GM21723 (cell line): ENCODE results near the gene TIGD6.
"Not testable (repeated sequence)": the region's sequence is repeated elsewhere in the genome, so short reads cannot be mapped to it uniquely, and the experiment has no call there.

Source experiments
- ATAC-seq: cut with Tn5 transposase; IDR thresholded peaks from one replicate; pipeline ENCODE4 v1.9.1; 2021; ENCODE audit warnings: mild to moderate bottlenecking, moderate library complexity; ENCODE audit not compliant: unreplicated experiment

The TIGD6 gene

DNA sequence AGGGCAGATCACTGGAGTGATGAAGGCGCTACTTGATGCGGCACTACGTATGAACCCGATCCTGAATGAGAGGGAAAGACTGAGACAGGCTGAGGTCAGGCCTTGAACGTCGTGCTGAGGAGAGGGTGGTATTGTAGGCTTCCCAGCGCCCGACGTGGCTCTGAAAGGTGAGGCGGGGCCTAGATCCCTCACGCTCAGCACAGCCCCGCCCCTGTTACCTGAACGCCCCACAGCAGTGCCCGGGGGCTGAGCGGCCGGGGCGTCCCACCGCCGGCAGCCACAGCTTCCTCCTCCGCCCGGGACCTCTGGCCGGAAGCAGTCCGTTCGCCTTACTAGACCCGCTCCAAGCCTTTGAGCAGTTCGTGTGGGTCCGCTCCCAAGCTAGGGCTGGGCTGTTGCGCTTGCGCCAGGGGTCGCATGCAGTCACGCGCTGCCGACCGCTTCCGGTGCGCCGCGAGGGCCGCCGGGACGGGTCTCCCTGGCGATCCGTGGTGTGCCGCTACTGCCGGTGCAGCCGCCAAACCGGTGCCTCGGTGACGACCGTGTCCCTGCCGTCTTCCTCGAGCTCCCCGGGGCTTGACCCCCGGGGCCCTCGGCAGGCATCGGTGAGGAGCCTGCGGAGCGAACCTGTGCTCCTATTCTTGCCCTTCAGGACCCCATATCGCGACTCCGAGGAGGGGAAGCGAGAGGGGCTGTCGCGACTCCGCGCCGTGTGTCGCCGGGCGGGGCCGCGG is at the start of gene TIGD6, which contains the start of gene HMGXB3:
Gene TIGD6, minus strand, starts transcription at position 399 of the 734 bp plus-strand sequence. CDS start 4,306 bp downstream, outside the sequence.
Gene HMGXB3, plus strand, starts transcription at position 484 of the 734 bp plus-strand sequence. CDS start 4,114 bp downstream, outside the sequence.
- peak; percentile 86 for ATAC-seq

DNA sequence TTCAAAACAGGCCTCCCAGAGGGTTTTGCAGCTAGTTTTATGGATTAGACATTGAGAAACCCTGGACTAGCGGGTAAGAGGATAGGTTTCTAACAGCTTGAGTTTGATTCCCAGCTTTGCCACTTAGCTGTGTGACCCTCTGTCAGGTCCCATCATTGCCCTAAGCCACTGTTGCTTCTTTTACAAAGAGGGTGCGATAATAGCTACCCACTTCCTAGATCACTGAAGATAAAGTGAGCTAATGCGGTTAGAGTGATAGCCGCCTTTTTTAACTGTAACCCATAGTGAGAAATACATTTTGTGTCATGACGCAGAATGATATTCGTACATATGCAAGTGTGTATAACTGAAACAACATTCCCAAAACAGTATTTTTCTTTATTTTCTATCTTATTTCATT is 45.6 kb upstream of the TIGD6 start:
- no peak for ATAC-seq

DNA sequence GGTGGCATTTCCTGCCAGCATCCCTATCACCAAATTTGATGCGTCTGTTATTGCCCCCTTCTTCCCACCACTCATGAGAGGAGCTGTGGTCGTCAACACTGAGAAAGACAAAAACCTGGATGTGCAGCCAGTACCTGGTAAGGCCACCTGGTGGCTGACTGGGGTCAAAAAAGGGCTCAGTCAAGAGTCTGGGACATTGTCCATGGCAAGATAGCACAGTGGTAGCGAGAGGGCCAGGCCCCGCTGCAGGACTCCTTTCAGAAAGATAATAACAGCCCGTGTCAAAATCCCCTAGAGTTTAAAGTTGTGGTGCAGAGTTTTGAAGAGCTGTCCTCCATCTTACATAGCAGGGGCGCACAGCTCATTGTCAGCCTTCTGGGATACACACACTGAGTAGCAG is 45.1 kb upstream of the TIGD6 start:
- ATAC-seq, result no peak

DNA sequence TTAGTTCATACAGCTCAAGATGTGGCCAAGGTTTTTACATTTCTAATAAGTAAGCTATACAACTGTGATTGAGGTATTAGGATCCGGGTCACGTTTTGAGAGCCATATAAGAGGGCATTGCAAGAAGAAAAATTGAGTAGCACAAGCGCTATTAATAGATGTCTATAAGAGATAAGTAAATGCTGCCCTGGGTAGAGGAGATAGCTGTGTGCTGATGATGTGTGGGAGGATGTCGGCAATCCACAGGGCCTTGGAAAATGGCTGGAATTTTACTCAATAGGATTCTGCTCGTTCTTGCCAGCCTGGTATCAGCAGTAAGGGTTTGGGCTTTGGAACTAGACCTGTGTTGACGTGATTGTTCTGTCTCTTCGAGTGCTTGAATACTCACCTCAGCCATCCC is 44.3 kb upstream of the TIGD6 start:
- ATAC-seq, result no peak

DNA sequence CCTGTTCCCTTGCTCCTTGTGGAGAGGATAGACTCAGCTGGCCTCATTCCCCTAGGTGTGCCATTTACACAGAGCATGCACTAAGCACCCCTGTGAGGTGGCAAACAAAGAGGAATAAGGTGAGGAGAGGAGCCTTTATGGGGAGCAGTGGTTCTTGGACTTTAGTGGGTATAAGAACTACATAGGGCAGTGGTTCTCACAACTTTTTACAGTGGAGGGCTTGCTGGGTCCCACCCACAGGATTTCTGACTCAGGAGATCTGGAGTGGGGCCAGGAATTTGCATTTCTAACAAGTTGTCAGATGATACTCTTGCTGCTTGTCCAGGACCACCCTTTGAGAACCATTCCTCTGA is 43.9 kb upstream of the TIGD6 start:
- no peak for ATAC-seq

DNA sequence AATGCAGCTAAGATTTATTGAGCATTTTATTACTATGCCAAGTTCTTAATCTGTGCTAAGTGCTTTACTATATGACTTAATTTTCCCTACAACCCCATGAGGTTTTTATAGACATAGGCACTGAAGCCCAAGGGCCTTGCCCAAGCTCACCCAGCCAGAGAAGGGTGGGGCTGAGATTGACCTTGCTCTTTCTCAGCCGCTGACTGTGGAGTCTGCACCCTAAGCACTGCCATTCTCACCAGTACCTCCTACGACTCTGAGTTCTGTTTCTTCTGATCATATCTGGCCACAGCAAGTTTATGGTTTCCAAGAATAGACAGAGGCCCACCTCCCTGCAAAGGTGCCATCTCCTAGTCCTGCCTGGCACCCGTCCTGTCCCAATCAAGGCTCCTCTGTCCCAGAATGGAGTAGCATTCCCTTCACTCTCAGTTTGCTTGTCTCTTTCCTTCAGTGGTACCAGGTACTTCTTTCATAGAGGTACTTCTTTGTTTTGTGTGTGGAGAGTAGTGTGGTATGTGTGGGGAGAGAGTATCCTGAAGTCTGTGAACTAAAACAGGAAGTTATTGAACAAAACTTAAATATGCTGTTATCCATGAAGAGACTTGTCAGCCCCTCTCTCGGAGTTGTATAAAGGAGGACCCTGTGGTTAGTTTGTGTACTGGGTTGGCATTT is 43.3 kb upstream of the TIGD6 start:
- ATAC-seq, result no peak

DNA sequence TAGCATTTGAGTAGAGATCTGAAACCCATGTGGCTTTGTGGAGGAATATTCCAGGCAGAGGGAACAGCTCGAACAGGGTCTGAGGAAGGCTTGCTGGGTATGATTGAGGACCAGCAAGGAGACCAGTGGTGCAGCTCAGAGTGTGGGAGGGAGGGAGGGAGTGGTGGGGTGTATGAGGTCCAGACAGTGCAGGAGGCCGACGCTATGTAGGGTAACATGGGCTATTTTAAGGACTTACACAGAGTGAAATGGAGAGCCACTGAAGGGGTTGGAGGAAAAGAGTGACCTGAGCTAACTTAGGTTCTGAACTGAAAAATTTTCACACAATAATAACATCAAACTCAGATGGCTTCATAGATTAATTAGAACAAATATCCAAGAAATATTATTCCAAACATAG is 42.0 kb upstream of the TIGD6 start:
- ATAC-seq, result no peak

DNA sequence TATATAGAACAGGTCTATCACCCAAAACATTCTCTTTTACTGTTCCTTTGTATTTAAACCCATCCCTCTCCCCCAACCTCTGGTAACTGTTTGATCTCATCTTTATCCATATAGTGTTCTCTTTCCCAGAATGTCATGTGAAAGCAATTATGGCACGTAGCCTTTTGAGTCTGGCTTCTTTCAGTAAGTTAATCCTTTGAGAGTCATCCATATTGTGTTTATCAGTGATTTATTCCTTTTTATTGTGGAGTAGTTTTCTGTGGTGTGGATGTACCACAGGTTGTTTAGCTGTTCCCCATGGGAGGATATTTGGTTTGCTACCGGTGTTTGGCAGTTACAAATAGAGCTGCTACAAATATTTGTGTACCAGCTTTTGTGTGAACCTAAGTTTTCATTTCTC is 38.1 kb upstream of the TIGD6 start:
- no peak for ATAC-seq

DNA sequence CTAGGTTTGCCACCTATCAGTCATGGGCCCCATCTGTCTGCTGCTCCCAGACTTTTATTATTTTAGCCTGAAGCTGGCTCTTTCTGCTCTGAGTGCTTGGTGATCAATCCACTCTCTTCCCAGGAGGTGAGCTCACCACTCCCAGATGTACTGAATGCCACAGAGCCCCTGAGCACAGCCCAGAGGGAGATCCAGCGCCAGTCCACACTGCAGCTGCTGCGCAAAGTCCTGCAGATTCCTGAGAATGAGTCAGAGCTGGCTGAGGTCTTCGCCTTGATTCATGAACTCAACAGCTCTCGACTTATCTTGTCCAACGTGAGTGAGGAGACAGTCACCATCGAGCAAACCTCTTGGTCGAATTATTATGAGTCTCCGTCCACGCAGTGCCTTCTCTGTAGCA is 36.1 kb upstream of the TIGD6 start:
- no peak for ATAC-seq

DNA sequence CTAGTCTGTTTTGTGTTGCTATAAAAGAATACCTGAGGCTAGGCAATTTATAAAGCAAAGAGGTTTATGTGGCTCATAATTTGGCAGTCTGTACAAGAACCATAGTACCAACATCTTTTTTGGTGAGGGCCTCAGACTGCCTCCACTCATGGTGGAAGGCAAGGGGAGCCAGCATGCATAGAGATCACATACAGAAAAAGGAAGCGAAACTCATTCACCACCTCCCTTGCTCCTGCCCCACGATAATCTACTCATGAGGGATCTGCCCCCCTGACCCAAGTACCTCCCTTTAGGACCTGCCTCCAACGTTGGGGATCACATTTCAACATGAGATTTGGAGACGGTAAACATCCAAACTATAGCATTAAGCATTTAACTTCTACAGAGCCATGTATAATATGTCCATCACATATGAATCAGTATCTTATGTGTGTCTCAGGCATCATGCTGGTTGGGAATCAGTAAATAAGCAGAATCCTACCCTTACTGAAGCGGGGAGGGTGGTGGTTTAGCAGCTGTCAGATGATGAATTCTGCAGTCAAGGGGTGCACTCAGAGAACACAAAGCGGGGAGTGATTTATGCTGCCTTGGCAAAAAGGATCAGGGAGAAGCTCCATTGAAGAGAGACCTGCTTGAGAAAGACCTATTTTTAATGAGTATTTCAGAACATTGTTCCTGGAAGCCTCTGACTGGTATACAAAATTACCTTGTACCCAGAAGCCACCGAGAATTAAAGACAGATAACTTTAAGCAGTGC is 34.9 kb upstream of the TIGD6 start:
- peak; percentile 99 for ATAC-seq

DNA sequence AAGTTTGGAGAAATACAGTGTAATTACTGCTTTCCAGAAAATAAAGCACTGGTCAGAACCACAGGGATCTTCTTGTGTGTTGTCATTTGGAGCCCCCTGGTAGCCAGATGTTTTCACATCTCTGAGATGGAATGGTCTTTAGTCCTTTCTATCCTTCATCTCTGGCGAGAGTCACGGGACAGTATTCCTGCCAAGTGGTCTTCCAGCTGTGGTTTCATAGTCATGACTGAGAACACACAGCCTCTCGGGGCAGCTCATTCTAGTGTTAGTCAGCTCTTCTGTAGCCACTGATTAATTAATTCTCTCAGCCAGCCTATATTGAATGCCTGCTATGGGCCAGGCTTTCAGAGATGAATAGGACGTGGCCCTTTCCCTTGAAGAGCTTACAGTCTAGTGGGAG is 34.2 kb upstream of the TIGD6 start:
- ATAC-seq, result no peak

DNA sequence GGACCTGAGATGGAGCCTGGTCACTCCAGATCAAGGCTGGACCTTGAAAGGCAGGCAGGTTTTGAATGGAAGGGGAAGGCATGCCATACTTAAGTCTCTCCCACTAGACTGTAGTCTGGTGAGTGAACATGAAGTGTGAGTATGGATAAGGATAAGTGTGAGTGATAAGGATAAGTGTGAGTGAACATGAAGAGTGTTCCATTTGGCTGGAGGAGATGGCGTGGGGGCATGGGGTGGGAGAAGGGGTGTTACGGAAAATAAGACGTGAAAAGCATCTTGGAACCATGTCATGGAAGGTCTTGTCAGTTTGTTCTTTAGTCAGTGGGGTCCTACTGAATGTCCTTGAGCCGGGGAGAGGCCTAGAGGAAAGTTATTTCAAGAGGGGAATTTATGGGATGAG is 32.9 kb upstream of the TIGD6 start:
- ATAC-seq, result no peak

DNA sequence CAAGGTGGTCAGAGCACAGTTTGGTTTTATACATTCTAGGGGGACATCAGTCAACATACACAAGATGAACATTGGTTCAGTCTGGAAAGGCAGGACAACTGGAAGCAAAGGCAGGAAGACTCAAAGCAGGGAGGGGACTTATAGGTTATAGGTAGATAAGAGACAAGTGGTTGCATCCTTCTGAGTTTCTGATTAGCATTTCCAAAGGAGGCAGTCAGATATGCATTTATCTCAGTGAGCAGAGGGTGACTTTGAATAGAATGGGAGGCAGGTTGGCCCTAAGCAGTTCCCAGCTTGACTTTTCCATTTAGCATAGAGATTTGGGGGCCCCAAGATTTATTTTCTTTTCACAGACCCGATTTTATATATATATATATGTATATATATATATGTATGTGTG is 27.6 kb upstream of the TIGD6 start:
- not testable (repeated sequence) for ATAC-seq

DNA sequence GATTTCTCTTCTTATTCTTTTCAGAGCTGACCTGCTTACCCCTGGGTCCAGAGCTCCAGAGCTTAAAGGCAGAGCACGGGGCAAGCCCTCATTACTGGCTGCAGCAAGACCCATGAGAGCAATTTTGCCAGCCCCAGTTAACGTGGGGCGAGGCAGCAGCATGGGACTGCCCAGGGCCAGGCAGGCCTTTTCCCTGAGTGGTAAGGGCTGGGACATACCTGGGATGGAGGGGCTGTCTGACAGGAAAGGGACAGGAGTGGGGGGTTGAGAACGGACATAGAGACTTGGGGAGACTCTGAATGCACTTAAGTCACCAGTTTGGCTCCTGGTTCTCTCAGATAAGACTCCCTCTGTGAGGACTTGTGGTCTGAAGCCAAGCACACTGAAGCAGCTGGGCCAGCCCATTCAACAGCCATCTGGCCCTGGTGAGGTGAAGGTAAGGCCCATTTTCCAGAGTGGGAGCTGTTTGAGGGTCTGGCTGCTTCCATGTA is 26.3 kb upstream of the TIGD6 start:
- no peak for ATAC-seq

DNA sequence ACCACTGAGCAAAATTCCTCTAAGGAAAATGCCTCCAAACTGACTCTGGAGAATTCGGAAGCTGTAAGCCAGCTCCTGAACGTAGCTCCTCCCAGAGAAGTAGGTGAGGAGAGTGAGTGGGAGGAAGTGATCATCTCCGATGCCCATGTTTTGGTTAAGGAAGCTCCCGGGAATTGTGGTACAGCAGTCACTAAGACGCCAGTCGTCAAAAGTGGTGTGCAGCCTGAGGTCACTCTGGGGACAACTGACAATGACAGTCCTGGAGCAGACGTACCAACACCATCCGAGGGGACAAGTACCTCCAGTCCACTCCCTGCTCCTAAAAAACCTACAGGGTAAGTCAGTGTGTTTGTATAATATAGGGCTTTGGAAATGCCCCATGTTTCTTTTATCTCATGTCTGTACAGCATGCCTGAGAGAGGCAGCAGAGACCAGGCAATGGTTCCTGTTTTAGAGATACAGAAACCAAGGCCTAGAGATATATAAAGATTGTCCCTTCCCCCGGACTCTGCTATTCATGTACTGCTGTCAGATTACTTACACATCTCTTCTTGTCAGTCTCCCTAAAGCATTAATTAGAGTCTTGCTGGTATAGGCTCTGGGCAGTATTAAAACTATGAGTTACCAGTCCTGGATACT is 24.0 kb upstream of the TIGD6 start:
- no peak for ATAC-seq

DNA sequence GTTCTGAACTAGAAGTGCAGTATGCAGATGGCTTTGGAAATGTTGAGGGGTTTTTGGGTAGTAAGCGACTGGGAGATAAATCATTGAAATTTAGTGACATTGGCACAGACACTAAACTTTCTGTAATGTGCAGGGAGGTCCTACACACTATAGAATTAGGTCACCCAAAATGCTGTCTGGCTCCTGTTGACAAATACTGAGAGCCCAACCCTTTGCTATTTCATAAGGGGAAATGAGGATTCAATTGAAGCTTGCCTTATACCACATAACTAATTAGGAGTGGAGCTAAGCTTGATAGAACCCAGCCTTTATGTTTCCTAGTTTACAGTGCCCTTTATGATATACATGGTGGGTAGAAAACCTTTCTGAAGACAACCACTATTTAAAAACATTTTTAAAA is 22.7 kb upstream of the TIGD6 start:
- no peak for ATAC-seq

DNA sequence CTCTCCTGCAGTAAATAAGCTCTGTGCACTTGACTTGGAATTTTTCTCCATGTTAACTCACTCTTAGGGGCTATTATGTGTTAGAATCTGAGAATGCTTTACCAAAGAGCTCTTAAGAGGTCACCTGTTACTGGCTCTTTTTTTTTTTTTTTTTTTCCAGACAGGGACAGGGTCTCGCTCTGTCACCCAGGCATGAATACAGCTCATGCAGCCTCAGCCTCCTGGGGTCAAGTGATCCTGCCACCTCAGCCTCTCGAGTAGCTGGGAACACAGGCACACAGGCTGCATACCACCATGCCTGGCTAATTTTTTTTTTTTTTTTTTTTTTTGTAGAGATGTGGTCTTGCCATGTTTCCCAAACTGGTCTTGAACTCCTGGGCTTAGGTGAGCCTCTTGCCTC is 22.2 kb upstream of the TIGD6 start:
- ATAC-seq, result no peak

DNA sequence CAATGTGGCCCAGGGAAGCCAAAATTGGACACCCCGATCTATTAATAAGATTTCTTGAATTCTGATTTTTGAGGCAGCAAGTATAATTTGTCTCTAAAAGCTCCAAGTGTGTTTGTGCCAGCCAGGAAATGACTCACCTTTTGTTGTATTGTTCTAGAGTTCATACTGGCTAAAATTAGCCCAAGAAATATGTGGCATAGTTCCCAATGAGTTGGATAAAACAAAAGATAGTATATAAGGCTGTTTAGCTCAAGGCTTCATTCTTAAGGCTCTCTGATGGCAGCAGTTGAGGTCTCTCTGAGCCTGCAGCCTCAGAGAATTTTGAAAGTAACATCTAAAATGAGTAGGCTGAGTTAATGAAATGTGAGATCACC is 21.7 kb upstream of the TIGD6 start:
- ATAC-seq, result no peak

DNA sequence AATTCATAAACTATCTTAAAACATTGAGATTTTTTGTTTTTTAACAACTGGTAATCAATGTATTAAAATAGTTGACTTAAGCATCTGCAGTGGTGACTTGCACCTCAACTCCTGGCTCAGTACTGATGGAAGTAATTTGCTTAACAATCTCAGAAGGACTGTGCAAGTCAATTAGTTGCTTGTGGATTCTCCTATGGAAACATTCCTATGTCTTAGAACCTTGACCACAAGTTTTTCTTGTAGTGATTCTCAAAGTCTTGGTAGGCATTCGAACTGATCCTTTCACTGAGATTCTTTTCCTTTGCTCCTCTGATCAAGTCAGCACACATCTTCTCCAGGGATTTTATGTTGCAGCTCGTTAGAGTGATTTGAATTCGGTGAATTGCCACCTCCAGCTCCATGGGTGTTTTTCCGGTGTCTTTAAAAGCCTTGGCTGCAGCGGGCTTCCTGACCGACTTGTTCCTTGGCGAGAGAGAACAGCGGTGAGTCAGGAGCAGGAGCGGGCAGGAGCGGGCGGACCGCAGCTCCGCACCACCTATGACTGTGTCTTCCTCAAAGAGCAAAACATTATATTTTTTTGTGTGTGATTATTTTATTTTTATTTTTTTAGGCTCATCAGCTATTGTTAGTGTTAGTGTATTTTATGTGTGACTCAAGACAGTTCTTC is 21.2 kb upstream of the TIGD6 start:
- ATAC-seq, result no peak

DNA sequence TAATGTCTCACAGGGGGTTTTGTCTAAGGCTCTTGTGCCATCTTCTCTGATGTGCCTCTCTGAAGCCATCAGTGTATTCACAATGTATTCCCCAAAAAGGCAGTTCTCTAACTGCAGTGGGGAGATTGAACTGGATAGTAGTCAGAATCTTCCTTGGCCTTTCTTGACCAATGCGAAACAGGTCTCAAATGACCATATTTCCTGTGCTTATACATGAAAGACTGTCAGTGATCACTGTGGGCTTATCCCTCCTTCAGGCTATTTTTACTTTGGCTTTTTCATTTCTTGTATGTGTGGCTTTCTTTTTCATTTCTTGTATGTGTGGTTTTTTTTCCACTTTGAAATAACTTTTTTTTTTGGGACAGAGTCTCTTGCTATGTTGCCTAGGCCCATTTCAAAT is 19.8 kb upstream of the TIGD6 start:
- ATAC-seq, result no peak
